ENCODE results near the gene RAB1B.

RAB1B gene

DNA sequence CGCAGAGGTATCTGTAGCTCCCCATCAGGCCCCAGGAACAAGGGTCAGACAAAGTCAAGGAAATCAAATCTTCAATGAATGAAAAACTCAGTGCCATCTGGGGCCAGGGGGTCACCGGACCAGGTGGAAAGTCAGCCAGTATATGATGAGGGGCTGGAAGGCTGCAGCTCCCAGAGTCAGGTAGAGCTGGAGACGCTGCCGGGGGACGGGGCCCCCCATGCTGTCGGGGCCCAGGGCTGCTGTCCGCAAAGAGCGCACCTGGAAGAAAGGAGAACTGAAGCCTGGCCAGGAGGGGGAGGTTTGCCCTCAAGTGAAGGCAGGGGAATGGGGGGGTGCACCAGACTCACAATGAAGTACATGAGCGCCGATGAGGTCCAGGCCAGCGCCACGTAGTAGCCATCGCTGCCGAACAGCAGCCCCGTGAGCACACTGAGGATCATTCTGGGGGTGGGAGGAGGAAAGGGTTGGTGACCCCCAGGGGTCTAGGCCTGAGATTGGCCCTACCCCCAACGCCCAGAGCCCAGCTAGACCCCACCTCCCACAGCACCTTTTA, 16.2 kb downstream of the RAB1B start:
- no peak for DNase-seq (ENCODE audit: low spot score)

DNA sequence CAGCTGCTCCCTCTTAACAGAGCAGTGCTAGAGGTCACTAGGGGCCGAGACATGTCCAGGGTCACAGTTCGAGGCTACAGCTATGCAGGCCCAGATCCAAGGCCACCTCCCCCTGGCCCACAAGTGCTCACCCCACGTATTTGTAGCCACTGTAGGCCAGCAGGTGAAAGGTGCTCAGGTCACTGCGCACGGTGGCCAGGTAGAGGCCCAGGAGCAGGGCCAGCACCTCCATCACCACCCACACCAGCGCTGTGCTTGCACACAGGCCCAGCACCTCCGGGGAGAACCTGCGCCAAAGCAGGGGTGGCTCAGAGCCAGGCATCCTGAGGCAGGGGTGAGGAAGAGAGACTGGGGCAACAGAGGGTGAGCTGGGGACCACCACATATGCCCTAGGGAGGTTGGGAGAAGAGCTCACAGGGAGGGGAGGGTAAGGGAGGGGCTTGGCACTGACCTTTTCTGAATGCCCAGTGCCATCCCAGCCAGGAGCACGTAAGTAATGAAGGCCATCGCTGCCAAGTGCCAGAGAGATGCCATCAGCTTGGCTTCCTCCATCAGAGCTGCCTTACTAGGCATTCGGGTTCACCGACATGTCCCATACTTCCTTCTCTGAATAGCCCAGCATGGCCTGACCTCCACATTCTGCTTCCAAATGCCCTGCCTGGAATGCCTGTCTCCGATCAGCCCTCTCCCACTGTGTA, 17.0 kb downstream of the RAB1B start:
- no peak for DNase-seq (ENCODE audit: low spot score)

DNA sequence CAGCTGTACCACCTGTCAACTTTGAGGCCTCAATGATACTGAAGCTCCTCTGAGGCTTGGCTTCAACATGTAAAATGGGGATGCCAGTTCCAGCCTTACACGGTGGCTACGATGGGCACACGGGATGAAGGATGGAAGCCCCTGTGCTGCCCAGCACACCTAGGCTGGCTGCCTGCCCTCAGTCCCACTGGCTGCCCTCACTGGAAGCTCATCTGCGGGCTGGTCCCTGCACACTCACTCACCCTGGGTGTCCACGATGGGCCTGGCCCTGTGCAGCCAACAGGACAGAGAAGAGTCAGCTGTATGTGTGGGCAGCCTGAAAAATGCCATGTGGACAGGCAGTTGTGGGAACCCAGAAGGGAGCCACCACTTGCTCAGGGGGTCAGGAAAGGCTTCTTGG, 18.3 kb downstream of the RAB1B start:
- DNase-seq (ENCODE audit: low spot score), result no peak

DNA sequence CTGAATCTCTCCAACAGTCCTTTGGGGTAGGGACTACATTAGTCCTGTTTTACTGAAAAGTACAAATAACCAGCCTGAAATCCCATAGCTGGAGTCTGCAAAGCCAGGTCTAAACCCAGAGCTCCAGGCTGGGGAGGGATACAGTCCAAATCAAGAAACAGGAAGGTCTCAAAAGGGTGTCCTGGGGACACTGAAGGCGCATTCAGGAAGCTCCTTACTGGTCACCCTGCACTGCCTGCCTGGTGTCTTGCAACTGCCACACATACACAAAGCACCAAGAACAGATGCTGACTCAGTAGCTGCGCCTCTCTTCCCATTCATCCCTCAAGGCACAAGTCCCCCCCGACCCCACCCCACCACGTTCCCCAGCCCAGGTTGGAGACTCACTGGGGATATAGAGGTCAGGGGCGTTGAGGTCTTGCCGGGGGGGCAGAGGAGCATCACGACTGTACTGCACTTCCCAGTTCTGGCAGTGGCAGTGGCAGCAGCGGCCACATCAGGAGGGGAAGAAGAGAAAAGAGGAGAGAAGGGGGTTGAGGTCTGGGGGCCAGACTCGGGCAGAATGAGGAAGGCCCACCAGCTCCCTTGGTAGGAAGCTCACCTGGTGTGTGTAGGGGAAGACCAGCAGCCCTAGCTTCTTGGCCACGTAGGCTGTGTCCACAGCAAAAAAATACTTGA, 18.9 kb downstream of the RAB1B start:
- no peak for DNase-seq (ENCODE audit: low spot score)

DNA sequence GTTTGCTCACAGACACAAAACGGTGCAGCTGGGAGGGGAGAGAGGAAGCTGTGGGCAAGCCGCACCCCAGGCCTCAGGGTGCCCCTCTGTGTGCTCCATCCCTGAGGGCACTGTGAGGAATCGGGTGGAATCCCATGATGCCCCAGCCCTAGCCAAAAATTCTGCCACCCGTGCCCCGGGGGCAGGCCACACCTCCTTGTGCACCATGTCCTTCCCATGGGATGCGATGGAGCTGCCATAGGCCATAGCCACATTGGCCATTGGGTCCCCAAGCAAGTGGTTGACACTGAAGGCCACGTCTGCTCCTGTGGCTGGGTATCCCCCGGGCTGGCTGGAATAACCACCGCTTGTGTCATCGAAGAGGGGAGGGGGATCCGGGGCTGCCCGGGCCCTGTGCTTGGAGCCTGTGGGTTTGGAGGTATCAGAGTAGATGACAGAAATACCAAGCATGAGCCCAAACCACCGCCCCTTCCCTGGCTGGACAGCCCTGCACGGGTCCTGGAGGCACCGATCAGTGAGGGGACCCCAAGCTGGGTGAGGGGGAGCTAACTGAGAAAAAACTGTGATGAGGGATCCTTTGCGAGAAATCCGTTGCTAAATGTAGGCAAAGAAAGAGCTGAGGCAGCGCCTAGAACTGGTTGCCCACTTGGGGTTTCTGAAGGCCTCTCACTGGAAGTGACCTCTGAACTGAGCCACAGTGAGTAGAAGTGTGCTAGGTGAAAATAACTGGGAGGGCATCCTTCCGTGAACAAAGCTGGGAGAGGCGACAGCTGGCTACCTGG, 19.6 kb downstream of the RAB1B start:
- DNase-seq (ENCODE audit: low spot score), result peak; percentile 85

DNA sequence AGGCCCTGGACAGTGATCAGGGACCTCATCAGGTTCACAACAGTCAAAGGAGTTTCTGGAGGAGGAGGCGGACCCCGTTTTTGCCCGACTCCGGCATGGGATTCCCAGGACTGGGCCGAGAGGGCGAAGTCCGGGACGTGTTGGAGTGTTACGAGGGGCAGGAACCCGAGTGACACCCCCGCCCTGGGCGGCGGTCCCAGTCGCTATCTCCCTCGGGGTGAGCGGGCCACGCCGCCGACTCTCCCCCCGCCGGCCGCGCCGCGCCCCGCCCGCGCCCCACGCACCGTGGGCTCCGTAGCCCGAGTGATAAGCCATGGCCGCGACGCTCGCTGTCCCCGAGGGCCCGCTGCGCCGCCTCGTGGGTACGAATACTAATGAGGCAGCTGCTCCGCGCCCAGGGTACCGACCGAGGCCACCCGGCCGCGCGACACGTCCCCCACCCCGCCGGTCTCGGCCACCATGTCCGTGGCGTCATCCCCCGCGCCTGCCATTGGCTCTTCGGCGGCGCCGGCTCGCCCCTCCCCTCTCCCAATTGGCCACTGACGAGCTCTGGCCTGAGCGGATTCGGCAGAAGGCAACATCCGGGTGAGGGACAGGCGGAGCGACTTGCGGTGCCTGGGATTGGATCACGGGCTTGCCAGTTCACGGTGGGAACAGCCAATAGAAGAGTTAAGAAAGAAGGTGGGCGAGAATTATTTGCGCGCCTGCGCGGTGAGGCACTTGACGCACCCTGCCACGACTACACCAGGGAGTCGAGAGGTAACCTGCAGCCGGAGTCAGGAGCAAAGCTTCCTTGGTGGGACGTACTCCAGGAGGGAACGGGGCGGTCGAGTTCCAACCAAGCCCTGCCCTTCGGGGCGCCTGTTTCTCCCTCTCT, 20.5 kb downstream of the RAB1B start, which contains the start of gene YIF1A:
TSS of gene YIF1A (minus strand) at position 473 of the 877 bp plus-strand sequence. CDS start at position 315, 158 bp downstream.
- DNase-seq (ENCODE audit: low spot score), result peak; percentile 100

DNA sequence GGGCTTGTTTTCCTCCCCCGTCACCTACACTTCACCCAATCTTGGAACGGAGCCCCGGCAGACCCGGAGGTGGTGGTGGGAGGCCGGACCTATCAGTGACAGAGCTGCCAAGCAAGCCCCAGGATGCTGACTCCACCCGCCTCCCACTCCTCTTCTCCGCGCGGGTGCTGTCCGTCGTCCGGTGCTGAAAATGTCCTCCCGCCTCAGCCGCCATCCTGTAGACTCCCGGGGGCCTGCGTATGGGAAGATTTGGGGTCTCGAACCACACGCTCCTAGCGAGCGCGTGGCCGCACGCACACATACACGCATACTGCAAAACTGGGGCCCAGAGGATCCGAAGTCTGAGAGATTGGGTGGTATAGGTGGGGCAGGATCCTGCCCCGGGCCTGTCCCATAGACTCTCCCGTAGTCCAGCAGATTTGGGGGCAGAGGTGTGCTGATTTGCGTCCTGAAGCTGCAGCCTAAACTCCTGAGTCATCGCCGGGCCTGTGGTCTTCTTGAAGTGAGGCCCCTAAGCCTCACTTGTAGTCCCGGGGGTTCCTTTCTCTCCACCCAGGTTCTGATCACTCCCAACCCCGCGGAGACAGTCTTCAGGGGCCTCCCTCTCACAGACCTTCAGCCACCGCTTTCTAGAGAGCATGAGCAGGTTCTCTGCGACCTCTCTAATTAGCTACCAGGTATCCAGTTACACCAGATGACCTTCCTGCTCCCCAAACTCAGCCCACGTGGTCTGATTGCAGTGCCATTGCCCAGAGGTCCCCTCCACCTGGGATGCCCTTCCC, 21.3 kb downstream of the RAB1B start:
- DNase-seq (ENCODE audit: low spot score), result peak; percentile 100

DNA sequence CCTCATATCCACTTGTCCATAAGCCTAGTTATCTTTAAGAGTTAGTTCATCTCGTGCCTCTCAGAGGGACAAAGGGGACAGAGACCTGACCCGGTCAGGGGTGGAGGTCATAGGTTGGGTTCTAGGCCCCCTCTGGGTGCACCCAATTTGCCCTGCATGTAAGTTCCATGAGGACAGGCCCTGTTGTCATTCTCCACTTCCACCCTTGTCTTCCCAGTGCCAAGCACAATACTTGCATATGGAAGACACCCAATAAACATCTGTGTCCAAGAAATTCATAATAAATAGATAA, 21.8 kb downstream of the RAB1B start:
- DNase-seq (ENCODE audit: low spot score), result no peak

DNA sequence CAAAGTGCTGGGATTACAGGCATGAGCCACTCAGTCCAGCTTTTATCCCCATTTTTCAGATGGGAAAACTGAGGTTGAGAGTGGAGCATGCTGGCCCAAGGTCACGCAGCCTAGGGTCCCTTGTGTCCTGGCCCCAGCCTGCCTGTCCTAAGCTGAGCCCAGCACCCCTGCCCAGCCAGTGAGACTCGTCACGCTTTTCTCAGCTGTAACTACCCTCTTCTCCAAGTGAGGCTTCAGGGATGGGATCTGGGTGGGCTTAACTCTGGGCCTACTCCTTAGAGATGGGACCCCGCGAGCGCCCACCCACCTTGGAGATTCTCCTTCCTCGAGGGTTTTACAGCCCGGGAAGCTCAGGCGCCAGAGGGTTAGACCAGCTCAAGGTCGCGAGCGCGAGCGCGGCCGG, 22.9 kb downstream of the RAB1B start:
- DNase-seq (ENCODE audit: low spot score), result peak; percentile 85

DNA sequence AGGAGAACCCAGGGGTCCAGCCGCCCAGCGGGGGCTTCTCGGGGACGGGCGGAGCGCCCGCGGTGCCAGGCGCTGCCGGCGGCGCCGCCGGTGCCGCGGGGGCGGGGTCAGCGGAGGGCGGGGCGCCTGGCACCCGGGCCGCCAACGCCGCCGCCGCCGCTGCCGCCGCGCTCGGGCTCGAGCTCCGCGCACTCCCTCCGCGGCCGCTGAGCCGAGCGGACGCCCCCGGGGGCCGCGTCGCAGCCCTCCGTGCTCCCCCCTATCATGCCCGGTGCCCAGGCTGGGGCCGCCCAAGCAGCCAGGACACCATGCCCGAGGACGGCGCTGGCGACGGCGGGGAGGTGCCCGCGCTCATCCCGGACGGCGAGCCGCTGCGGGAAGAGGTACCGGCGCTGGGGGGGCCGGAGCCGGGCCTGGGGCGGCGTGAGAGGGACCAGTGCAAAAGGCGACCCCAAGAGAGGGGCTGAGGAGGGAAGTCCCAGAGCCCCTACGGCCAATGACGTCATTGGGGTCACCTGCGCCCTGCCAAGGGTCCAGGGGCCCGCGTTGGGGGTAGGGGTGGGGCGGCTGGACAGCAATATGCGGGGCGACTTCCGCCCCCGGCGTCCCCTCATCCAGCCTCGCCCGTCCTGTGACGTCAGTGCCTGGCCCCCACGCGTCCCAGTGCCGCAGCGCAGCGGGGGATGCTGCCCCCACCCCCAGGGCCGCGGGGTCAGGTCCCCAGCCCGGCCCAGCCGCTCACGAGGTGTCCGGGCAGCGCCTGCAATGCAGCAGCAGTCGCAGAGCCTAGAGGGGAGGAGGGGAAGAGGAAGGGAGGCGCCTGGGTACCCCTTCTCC, 23.5 kb downstream of the RAB1B start, which contains the start of gene TMEM151A:
TSS of gene TMEM151A (plus strand) at position 189 of the 837 bp plus-strand sequence. CDS start at position 309, 120 bp downstream.
- peak; percentile 97 for DNase-seq (ENCODE audit: low spot score)

DNA sequence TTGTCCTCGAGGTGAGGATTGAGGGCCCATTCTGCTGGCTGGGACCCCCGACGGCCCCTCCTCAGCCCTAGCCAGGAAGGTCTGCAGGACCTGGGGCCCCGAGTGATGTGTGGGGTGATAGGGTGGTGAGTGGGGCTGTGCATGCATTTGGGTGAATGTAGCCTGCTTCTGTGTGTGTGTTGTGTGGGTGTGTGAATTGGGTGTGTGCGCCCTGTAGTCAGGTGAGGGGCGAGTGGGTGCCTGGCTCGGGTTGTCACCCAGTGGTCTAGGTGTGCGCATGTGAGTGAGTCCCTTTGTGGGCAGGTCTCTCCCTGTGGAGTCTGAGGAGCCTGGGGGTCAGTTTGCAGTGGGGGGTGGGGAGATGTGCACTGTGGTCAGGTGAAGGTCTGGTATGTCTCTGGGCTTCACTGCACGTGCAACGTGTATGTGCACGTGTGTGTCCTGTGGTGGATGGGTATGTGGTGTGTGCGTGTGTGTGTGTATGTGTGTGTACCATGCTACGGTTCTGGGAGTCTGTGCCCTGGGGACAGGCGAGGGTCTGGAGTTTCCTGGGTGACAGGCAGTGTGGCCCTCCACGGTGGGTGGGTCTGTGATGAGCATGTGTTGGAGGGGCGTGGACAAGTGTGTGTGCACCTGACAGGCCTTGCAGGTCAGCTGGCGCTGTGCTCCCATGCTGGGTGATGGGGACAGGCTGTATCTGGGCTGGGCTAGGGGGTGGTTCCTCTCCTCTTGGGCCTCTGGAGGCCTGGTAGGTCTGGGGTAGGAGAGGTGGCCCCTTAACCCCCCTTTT, 24.3 kb downstream of the RAB1B start:
- no peak for DNase-seq (ENCODE audit: low spot score)

DNA sequence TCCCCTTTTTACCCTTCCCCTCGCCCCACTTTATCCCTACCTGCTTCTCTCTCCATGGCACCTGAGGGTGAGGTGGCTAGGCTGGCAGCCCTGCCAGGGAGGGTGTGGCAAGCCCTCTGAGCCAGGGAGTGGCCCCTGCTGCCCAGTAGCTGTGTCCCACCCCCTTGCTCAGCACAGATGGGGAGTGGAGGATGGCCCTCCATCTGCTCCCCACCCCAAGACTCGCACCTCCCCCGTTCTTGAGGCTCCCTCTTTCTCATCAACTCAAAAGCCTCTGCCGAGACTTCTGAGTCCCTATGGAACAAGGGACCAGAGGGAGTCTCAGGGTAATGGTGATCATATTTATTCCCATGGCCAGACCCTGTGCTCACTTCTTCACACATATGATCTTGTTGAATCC, 24.9 kb downstream of the RAB1B start:
- no peak for DNase-seq (ENCODE audit: low spot score)

DNA sequence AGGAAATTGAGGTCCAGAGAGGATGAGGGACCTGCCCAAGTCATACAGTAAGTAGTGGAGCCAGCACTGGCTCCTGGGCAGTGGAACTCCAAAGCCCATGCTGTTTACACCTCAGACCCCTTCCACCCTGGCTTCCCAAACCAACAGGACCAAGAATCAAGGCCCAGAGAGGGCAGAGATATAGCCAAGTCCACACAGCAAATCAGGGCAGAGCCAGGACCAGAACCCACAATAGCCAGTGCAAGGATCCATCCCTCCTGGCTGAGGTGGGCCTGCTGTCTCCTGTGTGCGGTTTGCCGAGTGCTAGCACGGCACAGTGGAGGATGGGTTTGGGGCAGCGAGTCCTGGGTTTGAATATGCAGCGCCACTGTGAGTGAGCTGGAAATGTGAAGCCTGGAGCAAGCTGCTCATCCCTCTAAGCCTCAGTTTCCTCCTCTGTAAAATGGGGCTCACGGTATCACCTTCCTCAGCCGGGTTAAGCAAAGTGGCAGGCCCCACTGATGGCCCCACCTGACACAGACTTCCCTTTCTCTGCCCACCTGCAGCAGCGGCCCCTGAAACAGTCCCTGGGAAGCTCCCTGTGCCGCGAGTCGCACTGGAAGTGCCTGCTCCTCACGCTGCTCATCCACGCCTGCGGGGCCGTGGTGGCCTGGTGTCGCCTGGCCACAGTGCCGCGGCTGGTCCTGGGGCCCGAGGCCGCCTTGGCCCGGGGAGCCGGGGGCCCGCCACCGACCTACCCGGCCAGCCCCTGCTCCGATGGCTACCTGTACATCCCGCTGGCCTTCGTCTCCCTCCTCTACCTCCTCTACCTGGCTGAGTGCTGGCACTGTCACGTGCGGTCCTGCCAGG, 25.6 kb downstream of the RAB1B start:
- no peak for DNase-seq (ENCODE audit: low spot score)

DNA sequence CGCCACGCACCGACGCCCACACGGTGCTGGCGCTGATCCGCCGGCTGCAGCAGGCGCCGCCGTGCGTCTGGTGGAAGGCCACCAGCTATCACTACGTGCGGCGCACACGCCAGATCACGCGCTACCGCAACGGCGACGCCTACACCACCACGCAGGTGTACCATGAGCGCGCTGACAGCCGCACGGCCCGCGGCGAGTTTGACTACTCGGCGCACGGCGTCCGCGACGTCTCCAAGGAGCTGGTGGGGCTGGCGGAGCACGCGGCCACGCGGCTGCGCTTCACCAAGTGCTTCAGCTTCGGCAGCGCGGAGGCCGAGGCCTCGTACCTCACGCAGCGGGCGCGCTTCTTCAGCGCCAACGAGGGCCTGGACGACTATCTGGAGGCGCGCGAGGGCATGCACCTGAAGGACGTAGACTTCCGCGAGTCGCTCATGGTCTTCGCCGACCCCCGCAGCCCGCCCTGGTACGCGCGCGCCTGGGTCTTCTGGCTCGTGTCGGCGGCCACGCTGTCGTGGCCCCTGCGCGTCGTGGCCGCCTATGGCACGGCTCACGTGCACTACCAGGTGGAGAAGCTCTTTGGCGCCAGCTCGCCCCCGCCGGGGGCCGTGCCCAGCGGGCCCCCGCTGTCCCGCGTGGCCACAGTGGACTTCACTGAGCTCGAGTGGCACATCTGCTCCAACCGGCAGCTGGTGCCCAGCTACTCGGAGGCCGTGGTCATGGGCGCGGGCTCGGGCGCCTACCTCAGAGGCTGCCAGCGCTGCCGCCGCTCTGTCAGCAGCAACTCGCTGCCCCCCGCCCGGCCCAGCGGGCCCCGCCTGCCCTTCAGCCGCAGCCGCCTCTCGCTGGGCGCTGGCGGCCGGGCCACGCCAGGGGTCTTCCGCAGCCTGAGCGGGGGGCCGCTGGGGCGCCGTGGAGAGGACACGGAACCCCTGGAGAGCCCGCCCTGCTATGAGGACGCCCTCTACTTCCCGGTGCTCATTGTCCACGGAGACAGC, 26.5 kb downstream of the RAB1B start:
- no peak for DNase-seq (ENCODE audit: low spot score)

DNA sequence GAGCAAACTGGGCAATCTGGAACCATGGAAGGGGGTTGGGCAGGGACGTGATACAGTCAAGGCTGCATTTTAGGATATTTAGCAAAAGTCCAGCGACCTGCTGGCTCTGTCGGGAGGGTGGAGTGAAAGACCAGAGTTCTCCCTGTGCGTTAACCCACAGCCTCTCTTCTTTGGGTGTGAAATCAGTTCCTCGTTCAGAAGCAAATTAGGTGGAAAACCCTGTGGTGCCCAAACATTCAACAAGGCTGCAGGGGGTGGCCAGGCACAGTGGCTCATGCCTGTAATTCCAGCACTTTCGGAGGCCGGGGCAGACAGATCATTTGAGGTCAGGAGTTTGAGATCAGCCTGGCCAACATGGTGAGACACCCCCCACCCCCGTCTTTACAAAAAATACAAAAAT, 29.2 kb downstream of the RAB1B start:
- DNase-seq (ENCODE audit: low spot score), result no peak

DNA sequence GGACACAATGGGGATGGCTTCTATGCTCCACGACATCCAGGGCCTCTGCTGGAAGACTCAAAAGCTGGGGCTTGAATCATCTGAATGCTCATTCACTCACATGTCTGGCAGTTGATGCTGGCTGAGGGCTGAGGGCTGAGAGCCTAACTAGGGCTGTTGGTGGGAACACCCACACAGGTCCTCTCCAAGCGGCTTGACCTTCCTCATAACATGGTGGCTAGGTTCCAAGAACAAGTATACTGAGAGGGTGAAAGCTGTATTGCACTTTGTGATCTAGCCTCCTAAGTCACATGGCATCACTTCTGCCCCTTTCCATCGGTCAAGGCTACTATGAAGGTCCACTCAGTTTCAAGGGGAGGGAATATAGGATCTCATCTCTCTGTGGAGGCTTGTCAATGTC, 30.7 kb downstream of the RAB1B start:
- DNase-seq (ENCODE audit: low spot score), result no peak

DNA sequence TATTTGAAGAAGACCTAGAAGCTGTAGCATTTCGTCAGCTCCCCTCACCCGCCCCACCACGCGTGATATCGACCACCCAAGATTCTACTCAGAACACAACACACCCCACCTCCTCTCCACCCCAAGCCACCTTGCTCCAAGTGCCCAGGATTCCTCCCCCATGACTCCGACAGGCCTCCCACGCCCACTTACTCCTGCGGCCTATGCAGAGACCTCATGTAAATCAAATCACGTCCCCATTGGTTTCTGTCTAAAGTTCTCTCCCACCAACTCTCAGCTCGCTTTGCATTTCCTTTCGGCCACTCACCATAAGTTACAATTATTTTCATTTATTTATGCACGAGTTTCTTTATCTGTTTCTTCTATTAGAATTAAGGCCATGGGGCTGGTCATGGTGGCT, 34.2 kb downstream of the RAB1B start:
- DNase-seq (ENCODE audit: low spot score), result no peak
